Neural cell (in vitro differentiated cells): Measurements from ENCODE around the gene CADPS2. TPM values are rescaled to one million over a fixed set of nuclear protein-coding genes. Genes with fewer than 3 reads are reported as not detected.

Source experiments
- H2AFZ ChIP-seq: fragments of 200-600, 300-800 bp; sonication (generic), shearing (Covaris generic); 2 replicates; pipeline ENCODE4 v1.6.0; 2014; ENCODE audit warnings: low read depth, mild to moderate bottlenecking, antibody characterized with exemption, low read length, moderate library complexity
- H3F3A ChIP-seq: fragments of 200-600 bp; shearing (Covaris generic); 2 replicates; pipeline ENCODE4 v1.6.1; 2016; ENCODE audit warnings: mild to moderate bottlenecking, moderate library complexity, mixed read lengths, antibody characterized with exemption, low read length; ENCODE audit not compliant: insufficient read depth, poor library complexity, severe bottlenecking
- H3K27ac ChIP-seq: fragments of 200-600, 300-800 bp; sonication (generic), shearing (Covaris generic); 2 replicates; pipeline ENCODE4 v1.5.1; 2014; ENCODE audit warnings: mild to moderate bottlenecking, low read length, moderate library complexity
- H3K27me3 ChIP-seq: fragments of 300-800, 200-600 bp; sonication (generic), shearing (Covaris generic); 2 replicates; pipeline ENCODE4 v1.6.0; 2014; ENCODE audit warnings: mild to moderate bottlenecking, low read depth, low read length, moderate library complexity; ENCODE audit not compliant: insufficient read depth
- H3K36me3 ChIP-seq: fragments of 300-800, 200-600 bp; sonication (generic), shearing (Covaris generic); 2 replicates; pipeline ENCODE4 v1.5.1; 2014; ENCODE audit warnings: mild to moderate bottlenecking, antibody characterized with exemption, low read length, moderate library complexity; ENCODE audit not compliant: insufficient read depth
- H3K4me2 ChIP-seq: fragments of 300-800, 200-600 bp; sonication (generic), shearing (Covaris generic); 2 replicates; pipeline ENCODE4 v1.6.0; 2014; ENCODE audit warnings: mild to moderate bottlenecking, low read length
- H3K4me3 ChIP-seq: fragments of 300-800, 200-600 bp; sonication (generic), shearing (Covaris generic); 2 replicates; pipeline ENCODE4 v1.5.1; 2014; ENCODE audit warnings: mild to moderate bottlenecking, low read length, moderate library complexity
- H3K79me2 ChIP-seq: fragments of 200-600 bp; shearing (Covaris generic); replicated peaks from 2 replicates; pipeline ENCODE4 v1.6.0; 2014; ENCODE audit warnings: mild to moderate bottlenecking, low read length, moderate library complexity; ENCODE audit not compliant: insufficient read depth
- H3K9ac ChIP-seq: fragments of 300-800, 200-600 bp; sonication (generic), shearing (Covaris generic); 2 replicates; pipeline ENCODE4 v1.6.1; 2016; ENCODE audit warnings: mild to moderate bottlenecking, low read length, mixed read lengths
- H3K9me2 ChIP-seq: fragments of 200-600 bp; shearing (Covaris generic); 2 replicates; pipeline ENCODE4 v1.6.1; 2016; ENCODE audit warnings: mild to moderate bottlenecking, low read length, mixed read lengths; ENCODE audit not compliant: insufficient read depth
- H3K9me3 ChIP-seq: fragments of 200-600, 300-800 bp; sonication (generic), shearing (Covaris generic); 2 replicates; pipeline ENCODE4 v1.6.1; 2016; ENCODE audit warnings: mild to moderate bottlenecking, mixed run types, low read length, moderate library complexity, mixed read lengths
- H4K20me1 ChIP-seq: fragments of 200-600 bp; shearing (Covaris generic); 2 replicates; pipeline ENCODE4 v1.6.1; 2016; ENCODE audit warnings: mild to moderate bottlenecking, mixed run types; ENCODE audit not compliant: insufficient read depth
- EP300 ChIP-seq: fragments of 450-650 bp; conservative IDR thresholded peaks from 2 replicates; pipeline ENCODE4 v1.6.1; 2014; ENCODE audit warnings: antibody characterized with exemption, mild to moderate bottlenecking, moderate library complexity; ENCODE audit not compliant: poor library complexity, severe bottlenecking
- EZH2 ChIP-seq: fragments of 200-600, 300-800 bp; shearing (Covaris generic), sonication (generic); IDR thresholded peaks from 2 replicates; pipeline ENCODE4 v1.6.1; 2014; ENCODE audit warnings: antibody characterized with exemption, low read length, borderline replicate concordance, mild to moderate bottlenecking; ENCODE audit not compliant: insufficient read depth, poor library complexity, severe bottlenecking
- MXI1 ChIP-seq: fragments of 450-650 bp; conservative IDR thresholded peaks from 2 replicates; pipeline ENCODE4 v1.6.1; 2014; ENCODE audit warnings: antibody characterized with exemption, mild to moderate bottlenecking; ENCODE audit not compliant: poor library complexity, severe bottlenecking
- POLR2AphosphoS5 ChIP-seq: IDR thresholded peaks from 2 replicates; pipeline ENCODE4 v1.6.1; 2012
- RAD21 ChIP-seq: fragments of 450-650 bp; conservative IDR thresholded peaks from 2 replicates; pipeline ENCODE4 v1.6.1; 2014; ENCODE audit warnings: antibody characterized with exemption, mild to moderate bottlenecking, moderate library complexity
- REST ChIP-seq: IDR thresholded peaks from 2 replicates; pipeline ENCODE4 v1.6.1; 2012; ENCODE audit warnings: borderline replicate concordance
- SMC3 ChIP-seq: fragments of 450-650 bp; conservative IDR thresholded peaks from 2 replicates; pipeline ENCODE4 v1.6.1; 2014; ENCODE audit warnings: antibody characterized with exemption, mild to moderate bottlenecking, moderate library complexity; ENCODE audit not compliant: poor library complexity
- TAF1 ChIP-seq: IDR thresholded peaks from 2 replicates; pipeline ENCODE4 v1.6.1; 2012; ENCODE audit warnings: low read depth
- polyA plus RNA-seq: library from polyadenylated mRNA; depleted of rRNA; stranded (reverse); fragments of >200 nt; gene quantifications from 2 replicates; pipeline ENCODE4 v1.2.3, GENCODE V29; 2014
- TF ChIP-seq, protein P1 (sequence below): fragments of 450-650 bp; IDR thresholded peaks from 2 replicates; pipeline ENCODE4 v1.5.1; 2014; ENCODE audit warnings: antibody characterized with exemption, mild to moderate bottlenecking, moderate library complexity; ENCODE audit not compliant: poor library complexity, severe bottlenecking

CADPS2 gene
- polyA plus RNA-seq, 1 donor from 2014 or later = 5.9 TPM

- TF ChIP-seq REST (no peak), MXI1 (no peak), EZH2 (no peak), TAF1 (no peak), POLR2AphosphoS5 (no peak), EP300 (no peak), SMC3 (no peak), RAD21 (no peak)
- TF ChIP-seq, protein P1, sequence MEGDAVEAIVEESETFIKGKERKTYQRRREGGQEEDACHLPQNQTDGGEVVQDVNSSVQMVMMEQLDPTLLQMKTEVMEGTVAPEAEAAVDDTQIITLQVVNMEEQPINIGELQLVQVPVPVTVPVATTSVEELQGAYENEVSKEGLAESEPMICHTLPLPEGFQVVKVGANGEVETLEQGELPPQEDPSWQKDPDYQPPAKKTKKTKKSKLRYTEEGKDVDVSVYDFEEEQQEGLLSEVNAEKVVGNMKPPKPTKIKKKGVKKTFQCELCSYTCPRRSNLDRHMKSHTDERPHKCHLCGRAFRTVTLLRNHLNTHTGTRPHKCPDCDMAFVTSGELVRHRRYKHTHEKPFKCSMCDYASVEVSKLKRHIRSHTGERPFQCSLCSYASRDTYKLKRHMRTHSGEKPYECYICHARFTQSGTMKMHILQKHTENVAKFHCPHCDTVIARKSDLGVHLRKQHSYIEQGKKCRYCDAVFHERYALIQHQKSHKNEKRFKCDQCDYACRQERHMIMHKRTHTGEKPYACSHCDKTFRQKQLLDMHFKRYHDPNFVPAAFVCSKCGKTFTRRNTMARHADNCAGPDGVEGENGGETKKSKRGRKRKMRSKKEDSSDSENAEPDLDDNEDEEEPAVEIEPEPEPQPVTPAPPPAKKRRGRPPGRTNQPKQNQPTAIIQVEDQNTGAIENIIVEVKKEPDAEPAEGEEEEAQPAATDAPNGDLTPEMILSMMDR = no peak
These were observed 370.9 kb downstream of the CADPS2 start for GRCh38 chr7:122515404-122515803.

GRCh38 chr7:122511268-122511667 is 375.0 kb downstream of the CADPS2 start:
- H3K79me2 ChIP-seq = no peaks in the 10 kb centered on the region
- H2AFZ ChIP-seq = no peak overlapping the region
- H3K9ac ChIP-seq = no peak overlapping the region
- H3K27ac ChIP-seq = no peak overlapping the region
- H3K9me2 ChIP-seq = no peaks in the 10 kb centered on the region
- H3K9me3 ChIP-seq = no peaks in the 10 kb centered on the region
- no peak overlapping the region for H3K4me3 ChIP-seq
- no peaks in the 10 kb centered on the region for H3F3A ChIP-seq
- no peaks in the 10 kb centered on the region for H3K27me3 ChIP-seq
- H3K4me2 ChIP-seq = no peak overlapping the region
- TF ChIP-seq EP300 (no peak), SMC3 (no peak), MXI1 (no peak), REST (no peak), POLR2AphosphoS5 (no peak)
- TF ChIP-seq, protein P1 = no peak
- H3K36me3 ChIP-seq = no peaks in the 10 kb centered on the region
- no peaks in the 10 kb centered on the region for H4K20me1 ChIP-seq

More at GRCh38 chr7:122515404-122515803, 370.9 kb downstream of the CADPS2 start:
- no peaks in the 10 kb centered on the region for H4K20me1 ChIP-seq
- H3K4me2 ChIP-seq = no peak overlapping the region
- H2AFZ ChIP-seq = no peak overlapping the region
- no peaks in the 10 kb centered on the region for H3K9me3 ChIP-seq
- H3K27ac ChIP-seq = no peak overlapping the region
- H3F3A ChIP-seq = no peaks in the 10 kb centered on the region
- H3K9me2 ChIP-seq = no peaks in the 10 kb centered on the region
- H3K36me3 ChIP-seq = no peaks in the 10 kb centered on the region
- H3K9ac ChIP-seq = no peak overlapping the region
- no peak overlapping the region for H3K4me3 ChIP-seq
- H3K79me2 ChIP-seq = no peaks in the 10 kb centered on the region
- H3K27me3 ChIP-seq = no peaks in the 10 kb centered on the region
